Loucy (cell line): Measurements from ENCODE around the gene LIPC.

Experiments used
- CTCF ChIP-seq: fragments of 200-600 bp; sonication (generic); conservative IDR thresholded peaks from 2 replicates; pipeline ENCODE4 v1.5.1; 2014; ENCODE audit warnings: mild to moderate bottlenecking, antibody characterized with exemption, low read length
- EZH2phosphoT487 ChIP-seq: fragments of 200-600 bp; IDR thresholded peaks from 2 replicates; pipeline ENCODE4 v1.6.1; 2018; ENCODE audit warnings: antibody characterized with exemption, mild to moderate bottlenecking, moderate library complexity, borderline replicate concordance

DNA sequence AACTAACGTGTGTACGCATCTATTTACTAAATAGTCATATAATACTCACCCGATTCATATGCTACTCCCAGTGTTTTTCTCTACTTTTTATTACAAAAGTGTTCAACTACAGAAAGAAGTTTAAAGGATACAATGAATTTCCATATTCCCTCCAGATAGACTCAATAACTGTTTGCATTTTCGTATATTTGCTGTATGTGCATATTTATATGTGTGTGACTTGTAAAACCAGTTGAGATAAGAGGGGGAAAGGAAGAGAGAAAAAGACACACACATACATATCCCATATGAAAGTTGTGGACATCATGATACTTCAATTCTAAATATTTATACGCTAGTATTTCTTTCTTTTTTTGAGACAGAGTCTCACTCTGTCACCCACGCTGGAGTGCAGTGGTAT is 14.1 kb downstream of the LIPC start:
- no peak for TF ChIP-seq CTCF
- no peak for TF ChIP-seq EZH2phosphoT487
